ENCODE results near the gene SYDE1. TPM values are rescaled to one million over a fixed set of nuclear protein-coding genes. Genes with fewer than 3 reads are reported as not detected.
"Not testable (repeated sequence)": the region's sequence is repeated elsewhere in the genome, so short reads cannot be mapped to it uniquely, and the experiment has no call there.

SYDE1 gene
- total and polyA plus RNA-seq, 12 donors = 9.4 to 17.1 (median 12.8) TPM

GRCh38 chr19:15074371-15074770 lies 32.8 kb upstream of the SYDE1 start:
- Histone ChIP-seq H3K27me3 (peaks cover 0 to 50% (median 24%) of the 10 kb centered on the region in 7 donors), H3K27ac (no peak overlapping the region), H3K9me3 (no peaks in the 10 kb centered on the region), H3K36me3 (no peaks in the 10 kb centered on the region), H3K4me1 (no peaks in the 10 kb centered on the region), H3K4me3 (no peak overlapping the region)
- DNase-seq (no peak), ATAC-seq (no peak)
- intact Hi-C loops (cut with DNase I) = no loop called here
- TF ChIP-seq, protein P1, sequence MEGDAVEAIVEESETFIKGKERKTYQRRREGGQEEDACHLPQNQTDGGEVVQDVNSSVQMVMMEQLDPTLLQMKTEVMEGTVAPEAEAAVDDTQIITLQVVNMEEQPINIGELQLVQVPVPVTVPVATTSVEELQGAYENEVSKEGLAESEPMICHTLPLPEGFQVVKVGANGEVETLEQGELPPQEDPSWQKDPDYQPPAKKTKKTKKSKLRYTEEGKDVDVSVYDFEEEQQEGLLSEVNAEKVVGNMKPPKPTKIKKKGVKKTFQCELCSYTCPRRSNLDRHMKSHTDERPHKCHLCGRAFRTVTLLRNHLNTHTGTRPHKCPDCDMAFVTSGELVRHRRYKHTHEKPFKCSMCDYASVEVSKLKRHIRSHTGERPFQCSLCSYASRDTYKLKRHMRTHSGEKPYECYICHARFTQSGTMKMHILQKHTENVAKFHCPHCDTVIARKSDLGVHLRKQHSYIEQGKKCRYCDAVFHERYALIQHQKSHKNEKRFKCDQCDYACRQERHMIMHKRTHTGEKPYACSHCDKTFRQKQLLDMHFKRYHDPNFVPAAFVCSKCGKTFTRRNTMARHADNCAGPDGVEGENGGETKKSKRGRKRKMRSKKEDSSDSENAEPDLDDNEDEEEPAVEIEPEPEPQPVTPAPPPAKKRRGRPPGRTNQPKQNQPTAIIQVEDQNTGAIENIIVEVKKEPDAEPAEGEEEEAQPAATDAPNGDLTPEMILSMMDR (IDR thresholded peaks at IDR 0.05) = no peak
- WGBS, 2 donors = 60 to 66% methylated on average over 2 of the region's 2 CpGs

GRCh38 chr19:15075806-15076205 lies 31.4 kb upstream of the SYDE1 start:
- Histone ChIP-seq H3K4me3 (no peak overlapping the region), H3K27me3 (peaks cover 0 to 54% (median 26%) of the 10 kb centered on the region in 7 donors), H3K9me3 (no peaks in the 10 kb centered on the region), H3K27ac (no peak overlapping the region), H3K36me3 (no peaks in the 10 kb centered on the region), H3K4me1 (no peaks in the 10 kb centered on the region)
- no peak for ATAC-seq
- no peak for DNase-seq
- intact Hi-C loops (cut with DNase I) = no loop called here
- TF ChIP-seq, protein P1 (IDR thresholded peaks at IDR 0.05) = no peak
- WGBS, 2 donors = 74 to 78% methylated on average over 4 of the region's 4 CpGs

GRCh38 chr19:15080002-15080401 lies 27.2 kb upstream of the SYDE1 start:
- WGBS, 2 donors = 57% methylated on average over 4 of the region's 4 CpGs
- H3K4me3 ChIP-seq; DNase-seq; H3K9me3 ChIP-seq; ATAC-seq; H3K27ac ChIP-seq; intact Hi-C loops (cut with DNase I); H3K4me1 ChIP-seq; H3K36me3 ChIP-seq: not testable (repeated sequence)
- H3K27me3 ChIP-seq = peaks cover 0 to 78% (median 48%) of the 10 kb centered on the region in 7 donors

GRCh38 chr19:15081911-15082310 lies 25.3 kb upstream of the SYDE1 start, which contains the start of gene OR1I1:
Gene OR1I1, plus strand, starts transcription at chr19:15082211. Its CDS starts 4,855 bp downstream, at chr19:15087066.
- no peaks in the 10 kb centered on the region for H3K9me3 ChIP-seq
- ATAC-seq (no peak), DNase-seq (no peak)
- H3K36me3 ChIP-seq = no peaks in the 10 kb centered on the region
- TF ChIP-seq, protein P1 (IDR thresholded peaks at IDR 0.05) = no peak
- no peak within 1 kb of the TSS for H3K4me3 ChIP-seq
- no peak within 1 kb of the TSS for H3K27ac ChIP-seq
- H3K4me1 ChIP-seq = no peaks in the 10 kb centered on the region
- H3K27me3 ChIP-seq = peaks cover 0 to 77% (median 61%) of the 10 kb centered on the region in 7 donors
- intact Hi-C loops (cut with DNase I) = no loop called here
- WGBS, 2 donors = 58 to 61% methylated on average over 6 of the region's 6 CpGs

DNA sequence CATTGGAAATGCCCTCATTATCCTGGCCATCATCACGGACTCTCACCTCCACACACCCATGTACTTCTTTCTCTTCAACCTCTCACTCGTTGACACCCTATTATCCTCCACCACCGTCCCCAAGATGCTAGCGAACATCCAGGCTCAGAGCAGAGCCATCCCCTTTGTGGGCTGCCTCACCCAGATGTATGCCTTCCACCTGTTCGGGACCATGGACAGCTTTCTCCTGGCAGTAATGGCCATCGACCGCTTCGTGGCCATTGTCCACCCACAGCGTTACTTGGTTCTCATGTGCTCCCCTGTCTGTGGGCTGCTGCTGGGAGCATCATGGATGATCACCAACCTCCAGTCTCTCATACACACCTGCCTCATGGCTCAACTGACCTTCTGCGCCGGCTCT lies 20.0 kb upstream of the SYDE1 start:
- intact Hi-C loops (cut with DNase I) = loop anchor here in 1 of 10 donors (5.0 kb wide), 1 partner anchor 470 kb away; no protein-coding TSS in a partner anchor
- DNase-seq = no peak
- H3K4me3 ChIP-seq = no peak overlapping the region
- H3K27me3 ChIP-seq = peaks cover 0 to 60% (median 38%) of the 10 kb centered on the region in 7 donors
- WGBS, 2 donors = 80 to 81% methylated on average over 11 of the region's 11 CpGs
- TF ChIP-seq, protein P1 (IDR thresholded peaks at IDR 0.05) = no peak
- H3K4me1 ChIP-seq = peaks cover 0 to 3% (median 0%) of the 10 kb centered on the region in 9 donors
- ATAC-seq = no peak
- H3K27ac ChIP-seq = no peak overlapping the region
- H3K36me3 ChIP-seq = no peaks in the 10 kb centered on the region
- H3K9me3 ChIP-seq = no peaks in the 10 kb centered on the region
